Endothelial cell of umbilical vein (primary cell): Measurements from ENCODE around the gene CDCP2. TPM values are rescaled to one million over a fixed set of nuclear protein-coding genes. Genes with fewer than 3 reads are reported as not detected.

Experiments used
- BruUV-seq: library from RNA; stranded (reverse); fragments of 400-500 nt; replicated peaks from 2 replicates; lab custom pipeline; 2021; lab: Mats Ljungman, UMichigan
- CTCF ChIA-PET: fragments of 300-600, 350-600 bp; sonication (Branson Sonifier 250); formaldehyde crosslinking; loops from one replicate; lab custom pipeline; 2021; ENCODE audit warnings: antibody characterized with exemption, inconsistent platforms; lab: Charles Lee
- POLR2A ChIA-PET: fragments of 300-600, 350-600 bp; sonication (Branson Sonifier 250); formaldehyde crosslinking; loops from one replicate; lab custom pipeline; 2021; ENCODE audit warnings: antibody characterized with exemption, inconsistent platforms; lab: Charles Lee
- DNase-seq: peaks from one replicate; pipeline ENCODE4 v3.0.0-alpha.2; 2011; ENCODE audit warnings: low read depth, low spot score
- FAIRE-seq: peaks from 2 replicates; lab custom pipeline; 2011; peaks lifted over from hg19 to GRCh38; lab: Jason Lieb, UNC
- H2AFZ ChIP-seq: 2 replicates; pipeline ENCODE4 v1.6.0; 2012; ENCODE audit warnings: low read depth, low read length, control low read depth, inconsistent platforms
- H3K27ac ChIP-seq: 2 replicates; pipeline ENCODE4 v1.5.1; 2011; ENCODE audit warnings: low read depth, mild to moderate bottlenecking, control low read depth, low read length, moderate library complexity; ENCODE audit not compliant: insufficient read depth
- H3K27me3 ChIP-seq, 2 experiments: 2 replicates each; pipeline versions ENCODE4 v1.6.0 to v1.6.1; 2011; ENCODE audit warnings: low read length in 2 of 2, mixed read lengths in 1 of 2; ENCODE audit not compliant: control insufficient read depth in 2 of 2, insufficient read depth in 2 of 2
- H3K36me3 ChIP-seq, 2 experiments: 2 replicates in 1 of 2; 3 replicates in 1 of 2; pipeline ENCODE4 v1.5.1; 2011; ENCODE audit warnings: low read length in 2 of 2, mild to moderate bottlenecking in 1 of 2, moderate library complexity in 1 of 2; ENCODE audit not compliant: control insufficient read depth in 2 of 2, insufficient read depth in 2 of 2; ENCODE audit errors: extremely low read depth in 1 of 2
- H3K4me1 ChIP-seq: 3 replicates; pipeline ENCODE4 v1.5.1; 2011; ENCODE audit warnings: mild to moderate bottlenecking, low read length; ENCODE audit not compliant: control insufficient read depth, insufficient read depth; ENCODE audit errors: extremely low read depth
- H3K4me2 ChIP-seq: 2 replicates; pipeline ENCODE4 v1.6.1; 2011; ENCODE audit warnings: low read length, control low read depth, mixed read lengths; ENCODE audit not compliant: insufficient read depth
- H3K4me3 ChIP-seq, 3 experiments: fragments of 200-600 bp in 1 of 3; sonication (generic), shearing (Covaris generic) in 1 of 3; replicated peaks in 1 of 3; 2 replicates each; pipeline ENCODE4 v1.5.1; 2011 to 2016; ENCODE audit warnings: control low read depth in 3 of 3, low read length in 3 of 3, mild to moderate bottlenecking in 2 of 3, inconsistent platforms in 1 of 3, low read depth in 1 of 3, moderate library complexity in 1 of 3; ENCODE audit not compliant: insufficient read depth in 1 of 3
- H3K79me2 ChIP-seq: 2 replicates; pipeline ENCODE4 v1.6.0; 2012; ENCODE audit warnings: low read length, inconsistent platforms; ENCODE audit not compliant: control insufficient read depth, insufficient read depth
- H3K9ac ChIP-seq: replicated peaks from 2 replicates; pipeline ENCODE3; 2011; ENCODE audit warnings: low read length, control low read depth; ENCODE audit not compliant: insufficient read depth; ENCODE audit errors: extremely low read depth
- H3K9me1 ChIP-seq: replicated peaks from 3 replicates; pipeline ENCODE4 v1.6.0; 2011; ENCODE audit warnings: mild to moderate bottlenecking, low read length; ENCODE audit not compliant: control insufficient read depth, insufficient read depth; ENCODE audit errors: extremely low read depth
- H3K9me3 ChIP-seq: replicated peaks from 2 replicates; pipeline ENCODE4 v1.5.1; 2012; ENCODE audit warnings: low read length, inconsistent platforms; ENCODE audit not compliant: control insufficient read depth, insufficient read depth
- H4K20me1 ChIP-seq: replicated peaks from 2 replicates; pipeline ENCODE3; 2011; ENCODE audit warnings: mild to moderate bottlenecking, low read length; ENCODE audit not compliant: control insufficient read depth, insufficient read depth; ENCODE audit errors: extremely low read depth
- EZH2 ChIP-seq: IDR thresholded peaks from 2 replicates; pipeline ENCODE4 v1.6.1; 2012; ENCODE audit warnings: borderline replicate concordance, low read depth, mild to moderate bottlenecking, moderate library complexity, low read length, inconsistent platforms; ENCODE audit not compliant: severe bottlenecking
- FOS ChIP-seq: IDR thresholded peaks from 2 replicates; pipeline ENCODE4 v1.6.1; 2011; ENCODE audit warnings: mild to moderate bottlenecking, low read length, moderate library complexity, borderline replicate concordance; ENCODE audit not compliant: insufficient read depth
- GATA2 ChIP-seq: IDR thresholded peaks from 2 replicates; pipeline ENCODE4 v1.7.0; 2011; ENCODE audit warnings: low read depth, mild to moderate bottlenecking, moderate library complexity, mixed read lengths, low read length; ENCODE audit not compliant: insufficient read length, insufficient read depth
- JUN ChIP-seq: IDR thresholded peaks from 2 replicates; pipeline ENCODE4 v1.6.1; 2011; ENCODE audit warnings: borderline replicate concordance, low read depth; ENCODE audit not compliant: insufficient read length, insufficient read depth
- MYC ChIP-seq: IDR thresholded peaks from one replicate; pipeline ENCODE4 v1.6.1; 2011; ENCODE audit warnings: mild to moderate bottlenecking, low read depth, low read length
- POLR2A ChIP-seq: IDR thresholded peaks from 2 replicates; pipeline ENCODE4 v1.6.1; 2012; ENCODE audit warnings: low read depth, mild to moderate bottlenecking, control low read depth, low read length
- POLR2AphosphoS5 ChIP-seq: IDR thresholded peaks from 2 replicates; pipeline ENCODE4 v1.6.1; 2012; ENCODE audit warnings: low read depth, mild to moderate bottlenecking, control low read depth, low read length, moderate library complexity; ENCODE audit not compliant: insufficient read depth
- dilution Hi-C: fragments of 300-500 bp; cut with MboI; formaldehyde crosslinking; loops from one replicate; pipeline ENCODE4 v1.15.0; 2019; ENCODE audit warnings: low sequenced_read_pairs; ENCODE audit not compliant: extremely low pct_ligation_motif_present
- intact Hi-C: fragments of 100-400 bp; cut with micrococcal nuclease; formaldehyde crosslinking; loops from one replicate; pipeline ENCODE4 v1.10.0; 2022
- polyA plus RNA-seq, 4 experiments: library from polyadenylated mRNA; depleted of rRNA in 3 of 4; stranded (reverse) in 3 of 4; unstranded in 1 of 4; fragments of >200 nt; gene quantifications; 2 replicates each; pipeline versions ENCODE4 v1.2.1 to v1.2.3, GENCODE V29; 2011 to 2012; ENCODE audit warnings: missing spikeins in 1 of 4
- total RNA-seq: library from RNA; stranded (reverse); gene quantifications from 2 replicates; pipeline ENCODE4 v1.2.3, GENCODE V29; 2021
- TF ChIP-seq, protein P1 (sequence below): IDR thresholded peaks from 2 replicates; pipeline ENCODE4 v1.6.1; 2011; ENCODE audit not compliant: insufficient read depth, insufficient read length
- TF ChIP-seq, protein P2 (sequence below), 2 donors: IDR thresholded peaks; 1 replicate in 1 of 2; 2 replicates in 1 of 2; pipeline ENCODE4 v1.5.1; 2011; ENCODE audit warnings: low read length in 2 of 2, mild to moderate bottlenecking in 2 of 2, moderate library complexity in 2 of 2, control low read depth in 1 of 2, inconsistent platforms in 1 of 2, low read depth in 1 of 2; ENCODE audit not compliant: insufficient read depth in 1 of 2; ENCODE audit errors: extremely low read depth in 1 of 2

CDCP2 gene
- total and polyA plus RNA-seq, 2 donors (not counting 3 experiments of a cell fraction or from before 2014, with no cell fraction given) = 0.10 TPM; not detected in 1

DNA sequence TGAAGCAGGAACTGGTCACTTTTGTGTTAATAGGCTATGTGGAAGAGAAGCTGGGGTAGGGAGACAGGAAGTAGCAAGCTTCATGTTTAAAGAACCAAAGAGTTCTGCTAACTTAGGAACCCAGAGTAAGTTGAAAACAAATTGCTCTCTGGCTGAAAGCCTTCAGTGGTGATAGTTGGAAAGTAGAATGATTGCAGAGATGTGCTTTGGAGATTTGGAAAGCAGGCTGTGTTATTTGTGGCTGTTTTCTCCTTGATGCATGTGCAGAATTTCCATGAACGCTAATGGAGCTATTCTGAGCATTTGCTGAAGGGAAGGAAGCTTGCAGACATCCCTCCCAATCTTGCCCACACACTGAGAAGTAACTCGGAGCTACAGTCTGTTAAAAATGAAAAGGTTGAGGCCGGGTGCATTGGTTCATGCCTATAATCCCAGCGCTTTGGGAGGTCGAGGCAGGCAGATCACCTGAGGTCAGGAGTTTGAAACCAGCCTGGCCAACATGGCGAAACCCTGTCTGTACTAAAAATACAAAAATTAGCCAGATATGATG lies 53.7 kb downstream of the CDCP2 start:
- dilution Hi-C loops = no loop called here
- CTCF ChIA-PET = interaction anchor here (1.9 to 2.3 kb wide), 2 partner anchors 18 to 22 kb away, joined by 6 to 8 read pairs; no protein-coding TSS in a partner anchor
- DNase-seq = no peak
- no peak overlapping the region for H3K27ac ChIP-seq
- H3K4me2 ChIP-seq = no peak overlapping the region
- TF ChIP-seq, protein P1, sequence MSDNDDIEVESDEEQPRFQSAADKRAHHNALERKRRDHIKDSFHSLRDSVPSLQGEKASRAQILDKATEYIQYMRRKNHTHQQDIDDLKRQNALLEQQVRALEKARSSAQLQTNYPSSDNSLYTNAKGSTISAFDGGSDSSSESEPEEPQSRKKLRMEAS = no peak
- no peak for FAIRE-seq
- no peaks in the 10 kb centered on the region for H3K36me3 ChIP-seq
- H3K9me1 ChIP-seq = no peaks in the 10 kb centered on the region
- POLR2A ChIA-PET = no interaction called here
- no peaks in the 10 kb centered on the region for H3K9me3 ChIP-seq
- no TSS peak for BruUV-seq
- H2AFZ ChIP-seq = no peak overlapping the region
- intact Hi-C loops = no loop called here
- no peaks in the 10 kb centered on the region for H4K20me1 ChIP-seq
- H3K79me2 ChIP-seq = no peaks in the 10 kb centered on the region
- H3K9ac ChIP-seq = no peak overlapping the region
- peaks cover 5% of the 10 kb centered on the region for H3K4me1 ChIP-seq
- no peaks in the 10 kb centered on the region for H3K27me3 ChIP-seq
- no peak overlapping the region for H3K4me3 ChIP-seq

DNA sequence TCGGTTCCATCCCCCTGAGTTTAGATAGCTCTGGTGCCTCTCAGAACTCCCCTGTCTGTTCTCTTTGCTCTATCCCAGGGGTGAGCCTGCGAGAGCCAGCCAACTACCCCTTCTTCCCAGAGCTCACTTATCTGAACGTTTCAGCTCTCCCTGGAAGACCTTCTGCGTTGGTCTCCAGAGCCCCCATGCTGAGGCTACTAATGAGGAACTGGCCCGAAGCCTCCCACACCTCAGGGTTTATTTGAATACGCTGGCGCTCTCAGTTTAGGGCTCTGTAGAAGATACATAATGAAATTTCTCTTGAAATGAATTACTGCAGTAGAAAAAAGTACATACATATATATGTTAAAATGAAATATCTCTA lies 55.9 kb downstream of the CDCP2 start:
- Histone ChIP-seq H3K27me3 (no peaks in the 10 kb centered on the region), H3K9ac (no peak overlapping the region), H3K9me1 (no peaks in the 10 kb centered on the region), H3K4me1 (peaks cover 5% of the 10 kb centered on the region), H3K36me3 (no peaks in the 10 kb centered on the region), H2AFZ (no peak overlapping the region), H3K4me2 (no peak overlapping the region), H3K4me3 (no peak overlapping the region), H4K20me1 (no peaks in the 10 kb centered on the region), H3K79me2 (no peaks in the 10 kb centered on the region), H3K27ac (no peak overlapping the region), H3K9me3 (no peaks in the 10 kb centered on the region)
- TF ChIP-seq POLR2A (no peak), POLR2AphosphoS5 (no peak), GATA2 (no peak), FOS (no peak), MYC (no peak), EZH2 (no peak), JUN (no peak)
- TF ChIP-seq, protein P1 = no peak
- TF ChIP-seq, protein P2, sequence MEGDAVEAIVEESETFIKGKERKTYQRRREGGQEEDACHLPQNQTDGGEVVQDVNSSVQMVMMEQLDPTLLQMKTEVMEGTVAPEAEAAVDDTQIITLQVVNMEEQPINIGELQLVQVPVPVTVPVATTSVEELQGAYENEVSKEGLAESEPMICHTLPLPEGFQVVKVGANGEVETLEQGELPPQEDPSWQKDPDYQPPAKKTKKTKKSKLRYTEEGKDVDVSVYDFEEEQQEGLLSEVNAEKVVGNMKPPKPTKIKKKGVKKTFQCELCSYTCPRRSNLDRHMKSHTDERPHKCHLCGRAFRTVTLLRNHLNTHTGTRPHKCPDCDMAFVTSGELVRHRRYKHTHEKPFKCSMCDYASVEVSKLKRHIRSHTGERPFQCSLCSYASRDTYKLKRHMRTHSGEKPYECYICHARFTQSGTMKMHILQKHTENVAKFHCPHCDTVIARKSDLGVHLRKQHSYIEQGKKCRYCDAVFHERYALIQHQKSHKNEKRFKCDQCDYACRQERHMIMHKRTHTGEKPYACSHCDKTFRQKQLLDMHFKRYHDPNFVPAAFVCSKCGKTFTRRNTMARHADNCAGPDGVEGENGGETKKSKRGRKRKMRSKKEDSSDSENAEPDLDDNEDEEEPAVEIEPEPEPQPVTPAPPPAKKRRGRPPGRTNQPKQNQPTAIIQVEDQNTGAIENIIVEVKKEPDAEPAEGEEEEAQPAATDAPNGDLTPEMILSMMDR (IDR thresholded peaks at IDR 0.05; ENCODE audit: extremely low read depth in 1 of 2, insufficient read depth in 1 of 2, low read depth in 1 of 2, low read length in 2 of 2) = no peak
- intact Hi-C loops (no loop called here), dilution Hi-C loops (no loop called here)
- ChIA-PET CTCF (interaction anchor here (1.5 kb wide), 1 partner anchor 15 kb away, joined by 3 read pairs; no protein-coding TSS in a partner anchor), POLR2A (no interaction called here)
- BruUV-seq = no TSS peak
- FAIRE-seq = no peak
- DNase-seq = no peak
